CD4-positive, CD25-positive, alpha-beta regulatory T cell (primary cell): Measurements from ENCODE around the gene ZNF708. TPM values are rescaled to one million over a fixed set of nuclear protein-coding genes. Genes with fewer than 3 reads are reported as not detected.
"Not testable (repeated sequence)": the region's sequence is repeated elsewhere in the genome, so short reads cannot be mapped to it uniquely, and the experiment has no call there.

ENCODE experiments used
- ATAC-seq, 2 donors: fragments of 150-1000 bp; cut with Tn5 transposase; one replicate each; pipeline ENCODE4 v1.10.0; 2021; ENCODE audit warnings: low read depth in 2 of 2, moderate number of reproducible peaks in 2 of 2, moderate library complexity in 1 of 2
- DNase-seq, 3 donors: peaks; one replicate each; pipeline versions ENCODE4 v3.0.0 to v3.0.0-alpha.2; 2012 to 2022; ENCODE audit warnings: mixed read lengths in 1 of 3
- H3K27ac ChIP-seq: one replicate; pipeline ENCODE4 v1.7.0; 2013; ENCODE audit warnings: mild to moderate bottlenecking, low read length; ENCODE audit not compliant: insufficient read depth, poor library complexity, severe bottlenecking
- H3K27me3 ChIP-seq: one replicate; pipeline ENCODE4 v1.7.0; 2013; ENCODE audit warnings: low read length; ENCODE audit not compliant: control insufficient read depth, insufficient read depth
- H3K36me3 ChIP-seq: one replicate; pipeline ENCODE4 v1.7.0; 2013; ENCODE audit warnings: mild to moderate bottlenecking, low read length, moderate library complexity; ENCODE audit not compliant: control insufficient read depth, insufficient read depth
- H3K4me1 ChIP-seq: 2 replicates; pipeline ENCODE4 v1.7.0; 2013; ENCODE audit warnings: mild to moderate bottlenecking, low read length; ENCODE audit not compliant: insufficient read depth, control insufficient read depth, poor library complexity, severe bottlenecking
- H3K4me3 ChIP-seq: one replicate; pipeline ENCODE4 v1.7.0; 2013; ENCODE audit warnings: low read depth, mild to moderate bottlenecking, low read length, moderate library complexity
- H3K9me3 ChIP-seq, 2 experiments: 1 replicate in 1 of 2; 2 replicates in 1 of 2; pipeline ENCODE4 v1.7.0; 2013; ENCODE audit warnings: low read length in 2 of 2, mild to moderate bottlenecking in 1 of 2, moderate library complexity in 1 of 2; ENCODE audit not compliant: control insufficient read depth in 2 of 2
- H3K27ac Mint-ChIP-seq, 3 donors: one replicate each; pipeline ENCODE4 v1.8.0; 2020 to 2022; ENCODE audit warnings: mild to moderate bottlenecking in 3 of 3, mixed read lengths in 3 of 3, moderate library complexity in 2 of 3
- H3K27me3 Mint-ChIP-seq: one replicate; pipeline ENCODE4 v1.8.0; 2022; ENCODE audit warnings: mild to moderate bottlenecking, mixed read lengths
- H3K36me3 Mint-ChIP-seq: one replicate; pipeline ENCODE4 v1.8.0; 2020; ENCODE audit warnings: mixed read lengths
- H3K4me1 Mint-ChIP-seq, 4 donors: one replicate each; pipeline ENCODE4 v1.8.0; 2020 to 2022; ENCODE audit warnings: mixed read lengths in 4 of 4, mild to moderate bottlenecking in 1 of 4
- H3K4me3 Mint-ChIP-seq, 4 donors: one replicate each; pipeline ENCODE4 v1.8.0; 2020 to 2022; ENCODE audit warnings: mild to moderate bottlenecking in 4 of 4, mixed read lengths in 4 of 4, moderate library complexity in 3 of 4
- H3K9me3 Mint-ChIP-seq, 7 donors: one replicate each; pipeline ENCODE4 v1.8.0; 2020 to 2022; ENCODE audit warnings: mixed read lengths in 7 of 7, mild to moderate bottlenecking in 3 of 7, moderate library complexity in 2 of 7
- polyA plus RNA-seq, 4 donors: library from polyadenylated mRNA; unstranded; fragments of 300-500 nt; fragmentation: Illumina TruSeq; gene quantifications; one replicate each; pipeline ENCODE4 v1.2.3, GENCODE V29; 2021
- total RNA-seq: library from RNA; stranded (reverse); gene quantifications from one replicate; pipeline ENCODE4 v1.2.3, GENCODE V29; 2022

Gene ZNF708
- total and polyA plus RNA-seq, 5 donors from 2014 or later: 8.5 to 16.0 (median 12.4) TPM

DNA sequence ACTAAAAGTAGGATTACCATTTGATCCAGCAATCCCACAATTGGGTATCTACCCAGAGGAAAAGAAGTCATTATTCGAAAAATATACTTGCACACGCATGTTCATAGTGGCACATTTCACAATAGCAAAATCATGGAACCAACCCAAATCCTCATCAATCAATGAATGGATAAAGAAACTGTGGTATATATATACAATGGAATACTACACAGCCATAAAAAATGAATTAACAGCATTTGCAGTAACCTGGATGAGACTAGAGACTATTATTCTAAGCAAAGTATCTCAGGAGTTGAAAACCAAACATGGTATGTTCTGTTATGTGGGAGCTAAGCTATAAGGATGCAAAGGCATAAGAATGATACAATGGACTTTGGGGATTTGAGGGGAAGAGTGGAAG lies 3.0 kb downstream of the ZNF708 start:
- Mint-ChIP-seq H3K4me1 (peaks cover 20 to 77% (median 39%) of the 10 kb centered on the region in 4 donors), H3K27ac (peak overlapping the region in 2 of 3 donors; percentile 4 to 50), H3K36me3 (peaks cover 37% of the 10 kb centered on the region), H3K4me3 (peak overlapping the region; percentile 5 to 95 (median 60)), H3K9me3 (peaks cover 0 to 31% (median 11%) of the 10 kb centered on the region in 7 donors), H3K27me3 (no peaks in the 10 kb centered on the region)
- H3K9me3 ChIP-seq: peaks cover 28 to 45% of the 10 kb centered on the region in 2 experiments
- ATAC-seq (no peak), DNase-seq (no peak)
- peaks cover 36% of the 10 kb centered on the region for H3K36me3 ChIP-seq
- peak overlapping the region; percentile 48 for H3K4me3 ChIP-seq
- no peak overlapping the region for H3K27ac ChIP-seq
- H3K4me1 ChIP-seq: peaks cover 14% of the 10 kb centered on the region
- H3K27me3 ChIP-seq: no peaks in the 10 kb centered on the region

DNA sequence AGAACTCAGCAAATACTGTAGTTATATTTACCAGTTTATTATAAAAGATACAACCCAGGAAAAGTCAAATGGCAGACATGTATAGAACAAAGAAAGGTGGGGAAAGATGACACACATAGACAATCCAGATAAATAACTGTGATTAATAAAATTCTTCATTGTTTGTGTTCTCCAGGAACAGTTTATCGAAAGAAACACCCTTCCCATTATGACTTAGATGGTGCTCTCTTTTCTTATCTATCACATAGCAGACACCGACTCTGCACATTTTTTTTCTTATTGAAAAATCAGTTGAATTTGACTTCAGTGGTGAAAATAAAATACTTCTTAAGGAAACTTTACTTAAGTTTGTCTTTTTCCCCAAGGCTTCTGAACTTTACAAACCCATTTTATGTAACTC lies 6.2 kb downstream of the ZNF708 start:
- H3K4me3 ChIP-seq: no peak overlapping the region
- ATAC-seq (no peak), DNase-seq (no peak)
- H3K27me3 ChIP-seq: no peaks in the 10 kb centered on the region
- no peak overlapping the region for H3K27ac ChIP-seq
- peaks cover 45 to 74% of the 10 kb centered on the region in 2 experiments for H3K9me3 ChIP-seq
- Mint-ChIP-seq H3K9me3 (peaks cover 2 to 45% (median 11%) of the 10 kb centered on the region in 7 donors), H3K4me1 (peaks cover 13 to 93% (median 33%) of the 10 kb centered on the region in 4 donors), H3K36me3 (peaks cover 50% of the 10 kb centered on the region), H3K27me3 (no peaks in the 10 kb centered on the region), H3K27ac (no peak overlapping the region), H3K4me3 (no peak overlapping the region)
- H3K4me1 ChIP-seq: peaks cover 6% of the 10 kb centered on the region
- H3K36me3 ChIP-seq: peaks cover 57% of the 10 kb centered on the region

DNA sequence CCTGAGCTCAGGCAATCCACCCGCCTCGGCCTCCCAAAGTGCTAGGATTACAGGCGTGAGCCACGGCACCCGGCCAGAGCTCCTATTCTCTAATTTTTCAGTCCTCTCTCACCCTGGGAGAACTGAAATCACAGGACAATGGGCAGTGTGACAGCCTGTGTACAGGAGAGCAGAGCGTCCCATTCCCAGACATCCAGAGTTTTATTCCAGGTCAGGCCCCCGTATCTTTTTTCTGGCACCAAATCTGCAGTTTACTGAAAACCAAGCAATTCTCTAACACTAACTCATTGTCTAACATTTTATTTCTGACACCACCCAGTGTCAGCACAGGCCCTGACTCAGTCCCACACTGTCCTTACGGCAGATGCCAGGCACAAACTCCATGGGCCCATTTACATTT lies 6.7 kb downstream of the ZNF708 start:
- peaks cover 8 to 93% (median 30%) of the 10 kb centered on the region in 4 donors for H3K4me1 Mint-ChIP-seq
- peaks cover 52% of the 10 kb centered on the region for H3K36me3 Mint-ChIP-seq
- Histone ChIP-seq H3K9me3 (peaks cover 49 to 79% of the 10 kb centered on the region in 2 experiments), H3K27ac (no peak overlapping the region), H3K4me3 (no peak overlapping the region), H3K4me1 (peaks cover 2% of the 10 kb centered on the region), H3K36me3 (peaks cover 62% of the 10 kb centered on the region), H3K27me3 (no peaks in the 10 kb centered on the region)
- H3K9me3 Mint-ChIP-seq: peaks cover 2 to 49% (median 11%) of the 10 kb centered on the region in 7 donors
- H3K4me3 Mint-ChIP-seq: peak overlapping the region in 1 of 4 donors; percentile 19
- peak overlapping the region in 1 of 3 donors; percentile 20 for H3K27ac Mint-ChIP-seq
- H3K27me3 Mint-ChIP-seq: no peaks in the 10 kb centered on the region
- DNase-seq (no peak), ATAC-seq (no peak)

DNA sequence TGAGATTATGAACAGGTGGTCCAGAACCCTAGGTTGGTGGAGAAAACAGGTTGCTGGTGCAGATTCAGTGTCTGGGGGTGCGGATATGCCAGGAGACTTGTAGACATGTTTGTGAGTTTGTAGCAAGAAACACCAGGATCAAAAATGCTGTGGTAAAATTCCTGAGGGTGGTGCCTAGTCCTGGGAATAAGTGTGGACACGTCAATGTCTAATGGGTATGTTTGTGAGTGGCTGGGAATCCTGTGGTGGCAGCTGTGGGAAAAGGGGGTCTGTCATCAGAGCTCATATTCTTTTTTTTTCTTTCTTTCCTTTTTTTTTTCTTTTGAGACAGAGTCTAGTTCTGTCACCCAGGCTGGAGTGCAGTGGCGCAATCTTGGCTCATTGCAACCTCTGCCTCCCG lies 7.2 kb downstream of the ZNF708 start:
- Mint-ChIP-seq H3K9me3 (peaks cover 2 to 54% (median 11%) of the 10 kb centered on the region in 7 donors), H3K27ac (peak overlapping the region in 1 of 3 donors; percentile 38), H3K4me1 (peaks cover 7 to 93% (median 29%) of the 10 kb centered on the region in 4 donors), H3K27me3 (no peaks in the 10 kb centered on the region), H3K4me3 (peak overlapping the region in 2 of 4 donors; percentile 4 to 11), H3K36me3 (peaks cover 55% of the 10 kb centered on the region)
- DNase-seq (no peak), ATAC-seq (no peak)
- H3K27ac ChIP-seq: no peak overlapping the region
- no peaks in the 10 kb centered on the region for H3K27me3 ChIP-seq
- peaks cover 55 to 84% of the 10 kb centered on the region in 2 experiments for H3K9me3 ChIP-seq
- H3K36me3 ChIP-seq: peaks cover 63% of the 10 kb centered on the region
- H3K4me3 ChIP-seq: no peak overlapping the region
- H3K4me1 ChIP-seq: no peaks in the 10 kb centered on the region

GRCh38 chr19:21321134-21321533 lies 8.1 kb downstream of the ZNF708 start:
- H3K27ac Mint-ChIP-seq: peak overlapping the region in 1 of 3 donors; percentile 67
- DNase-seq: no peak
- H3K9me3 ChIP-seq: peaks cover 53 to 83% of the 10 kb centered on the region in 2 experiments
- peaks cover 47% of the 10 kb centered on the region for H3K36me3 Mint-ChIP-seq
- H3K4me1 ChIP-seq: no peaks in the 10 kb centered on the region
- H3K4me3 Mint-ChIP-seq: no peak overlapping the region
- peaks cover 4 to 92% (median 24%) of the 10 kb centered on the region in 4 donors for H3K4me1 Mint-ChIP-seq
- no peak for ATAC-seq
- peaks cover 60% of the 10 kb centered on the region for H3K36me3 ChIP-seq
- no peaks in the 10 kb centered on the region for H3K27me3 ChIP-seq
- H3K9me3 Mint-ChIP-seq: peaks cover 2 to 48% (median 7%) of the 10 kb centered on the region in 7 donors
- no peak overlapping the region for H3K4me3 ChIP-seq
- no peaks in the 10 kb centered on the region for H3K27me3 Mint-ChIP-seq
- H3K27ac ChIP-seq: no peak overlapping the region

DNA sequence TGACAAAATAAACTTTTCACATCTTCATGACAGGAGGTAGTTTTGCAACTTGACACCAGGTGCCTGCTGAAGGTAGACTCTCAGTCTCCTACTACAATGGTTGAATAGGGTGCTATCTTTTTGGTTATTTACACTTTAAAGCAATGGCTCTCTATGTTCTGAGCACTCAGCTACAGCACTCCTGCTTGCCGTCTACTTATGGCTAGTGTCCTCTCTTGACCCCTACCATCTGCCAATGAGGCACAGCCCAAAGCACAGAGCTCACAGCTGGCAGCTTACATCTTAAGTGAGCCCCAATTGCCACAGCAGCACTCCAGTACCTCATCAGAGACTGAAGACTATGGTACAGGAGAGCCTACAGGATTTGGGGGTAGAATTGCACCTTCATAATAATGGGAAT lies 11.4 kb downstream of the ZNF708 start:
- peaks cover 59% of the 10 kb centered on the region for H3K36me3 ChIP-seq
- no peak for ATAC-seq
- Mint-ChIP-seq H3K4me3 (peak overlapping the region in 1 of 4 donors; percentile 41), H3K4me1 (peaks cover 8 to 85% (median 16%) of the 10 kb centered on the region in 4 donors), H3K27ac (peak overlapping the region in 2 of 3 donors; percentile 5 to 75), H3K9me3 (peaks cover 0 to 42% (median 4%) of the 10 kb centered on the region in 7 donors), H3K36me3 (peaks cover 44% of the 10 kb centered on the region), H3K27me3 (no peaks in the 10 kb centered on the region)
- H3K27me3 ChIP-seq: no peaks in the 10 kb centered on the region
- H3K9me3 ChIP-seq: peaks cover 57 to 77% of the 10 kb centered on the region in 2 experiments
- H3K27ac ChIP-seq: no peak overlapping the region
- H3K4me1 ChIP-seq: no peaks in the 10 kb centered on the region
- DNase-seq: no peak
- no peak overlapping the region for H3K4me3 ChIP-seq

DNA sequence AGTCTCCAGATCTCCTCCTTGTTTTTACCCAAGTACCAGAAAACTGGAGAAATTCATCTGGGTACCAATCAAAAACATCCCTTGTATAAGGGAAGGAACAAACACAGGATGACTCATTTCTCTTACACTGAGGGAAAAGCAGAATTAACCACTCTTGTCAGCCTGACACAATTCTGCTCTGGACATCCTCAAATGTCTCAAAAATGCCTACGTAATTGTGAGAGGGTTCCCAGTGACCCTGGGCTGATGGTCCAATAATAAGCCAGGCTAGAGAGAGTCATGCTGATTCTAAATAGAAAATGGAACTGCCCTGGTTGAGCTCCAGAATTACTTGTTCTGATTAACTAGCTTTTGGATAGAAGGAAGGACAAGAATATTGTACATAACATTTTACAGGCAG lies 14.5 kb downstream of the ZNF708 start:
- H3K4me1 ChIP-seq: no peaks in the 10 kb centered on the region
- ATAC-seq (no peak), DNase-seq (no peak)
- Mint-ChIP-seq H3K27me3 (no peaks in the 10 kb centered on the region), H3K4me1 (peaks cover 8 to 69% (median 16%) of the 10 kb centered on the region in 4 donors), H3K9me3 (peaks cover 0 to 26% (median 4%) of the 10 kb centered on the region in 7 donors), H3K36me3 (peaks cover 41% of the 10 kb centered on the region), H3K27ac (no peak overlapping the region), H3K4me3 (no peak overlapping the region)
- no peak overlapping the region for H3K27ac ChIP-seq
- peaks cover 59% of the 10 kb centered on the region for H3K36me3 ChIP-seq
- H3K27me3 ChIP-seq: no peaks in the 10 kb centered on the region
- H3K4me3 ChIP-seq: no peak overlapping the region
- H3K9me3 ChIP-seq: peaks cover 55 to 71% of the 10 kb centered on the region in 2 experiments

GRCh38 chr19:21312807-21313206 lies 16.4 kb downstream of the ZNF708 start:
- not testable (repeated sequence) for H3K4me3 ChIP-seq, H3K4me3 Mint-ChIP-seq, H3K4me1 ChIP-seq, H3K27me3 ChIP-seq, H3K27ac ChIP-seq, ATAC-seq, DNase-seq, H3K27me3 Mint-ChIP-seq
- H3K27ac Mint-ChIP-seq: peak overlapping the region in 2 of 3 donors; percentile 20 to 49
- peaks cover 0 to 28% (median 4%) of the 10 kb centered on the region in 7 donors for H3K9me3 Mint-ChIP-seq
- H3K4me1 Mint-ChIP-seq: peaks cover 8 to 55% (median 16%) of the 10 kb centered on the region in 4 donors
- Histone ChIP-seq H3K9me3 (peaks cover 52 to 69% of the 10 kb centered on the region in 2 experiments), H3K36me3 (peaks cover 64% of the 10 kb centered on the region)
- peaks cover 43% of the 10 kb centered on the region for H3K36me3 Mint-ChIP-seq
